ENCODE results near the gene HOXB5.

The HOXB5 gene

DNA sequence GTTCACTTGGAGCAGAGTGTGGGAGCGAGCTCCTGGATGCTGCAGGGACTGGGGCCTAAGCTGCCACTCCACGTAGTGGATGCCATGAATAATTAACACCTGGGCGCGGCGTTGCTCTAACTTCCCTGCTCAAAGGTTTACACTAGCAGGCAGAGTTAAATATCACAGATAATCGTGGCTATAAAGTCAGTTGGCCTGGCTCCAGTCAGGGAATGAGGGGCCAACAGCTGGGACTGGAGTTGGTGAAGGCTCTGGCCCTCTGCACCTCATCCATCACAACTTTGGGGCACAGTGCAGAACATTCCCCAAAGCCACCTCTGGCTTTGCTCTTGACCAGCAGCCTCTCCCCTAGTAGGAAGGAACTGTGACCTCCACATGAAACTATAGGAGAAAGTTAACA lies 26.4 kb downstream of the HOXB5 start:
- no peak for DNase-seq (ENCODE audit: low spot score)
- H3K27ac Mint-ChIP-seq = no peak overlapping the region

DNA sequence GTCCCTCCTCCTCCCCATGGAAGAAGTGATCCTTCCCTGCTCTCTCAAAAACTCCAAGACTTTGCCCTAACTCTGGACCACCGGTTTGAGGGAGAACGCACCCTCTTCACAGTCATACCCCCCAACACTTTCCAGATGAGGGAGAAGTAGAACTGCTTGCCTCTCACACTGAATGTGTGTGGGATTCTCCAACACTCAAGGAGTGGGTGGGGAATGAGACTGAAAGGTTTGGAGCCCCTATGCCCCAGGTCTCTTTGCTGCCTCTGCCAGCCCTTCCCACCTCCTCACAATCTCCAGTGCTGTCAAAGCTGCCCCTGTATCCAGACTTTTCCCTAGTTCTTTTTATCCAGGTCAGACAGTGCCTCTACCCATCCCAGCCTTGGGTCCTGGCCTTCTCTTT lies 26.9 kb downstream of the HOXB5 start:
- H3K27ac Mint-ChIP-seq = no peak overlapping the region
- DNase-seq (ENCODE audit: low spot score) = no peak
- peaks cover 10% of the 10 kb centered on the region for H3K4me1 Mint-ChIP-seq (ENCODE audit: low read depth)
- peaks cover 35% of the 10 kb centered on the region for H3K27me3 Mint-ChIP-seq (ENCODE audit: low read depth)
- H3K36me3 Mint-ChIP-seq (ENCODE audit: low read depth) = peaks cover 9% of the 10 kb centered on the region
- H3K9me3 Mint-ChIP-seq = no peaks in the 10 kb centered on the region
- H3K4me3 Mint-ChIP-seq = no peak overlapping the region

More for the DNA sequence above, 26.4 kb downstream of the HOXB5 start:
- Mint-ChIP-seq H3K27me3 (ENCODE audit: low read depth) (peaks cover 35% of the 10 kb centered on the region), H3K4me1 (ENCODE audit: low read depth) (peaks cover 8% of the 10 kb centered on the region), H3K36me3 (ENCODE audit: low read depth) (peaks cover 10% of the 10 kb centered on the region), H3K9me3 (no peaks in the 10 kb centered on the region), H3K4me3 (no peak overlapping the region)

DNA sequence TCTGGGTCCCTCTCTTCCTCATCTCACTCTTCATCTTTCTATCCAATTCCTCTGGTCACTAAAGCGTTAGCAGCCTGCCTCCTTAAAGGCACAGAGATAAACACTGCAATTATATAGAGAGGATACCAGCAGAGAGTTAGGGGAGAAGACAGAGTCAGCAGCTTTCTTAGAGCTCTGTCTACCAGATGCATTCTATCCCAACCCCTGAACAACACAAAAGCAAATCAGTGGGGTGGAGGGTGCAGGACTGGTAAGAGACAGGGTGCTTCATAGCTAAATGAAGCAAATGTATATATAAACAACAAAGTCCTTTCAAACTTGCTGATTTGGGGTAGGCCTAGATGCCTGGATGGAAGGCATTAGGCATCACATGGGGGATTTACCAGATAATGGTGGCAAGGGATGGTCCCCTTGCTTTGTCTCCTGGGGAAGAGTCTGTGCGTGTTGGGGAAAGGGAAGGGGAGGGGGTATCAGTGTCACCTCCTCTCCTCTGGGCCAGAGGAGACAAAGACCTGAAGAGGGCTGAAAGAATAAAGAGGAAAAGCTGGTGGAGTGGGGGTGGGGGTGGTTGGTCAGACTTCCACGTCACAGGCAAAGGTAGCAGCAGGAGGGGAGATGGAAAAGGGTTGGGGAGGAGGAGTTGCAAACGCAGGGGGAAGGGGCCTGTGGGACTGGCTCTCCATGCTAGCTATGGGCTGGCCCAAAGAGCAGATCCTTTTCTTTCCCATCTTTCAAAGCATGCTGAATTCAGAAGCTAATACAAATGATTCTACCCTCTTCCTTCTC lies 27.5 kb downstream of the HOXB5 start:
- peaks cover 13% of the 10 kb centered on the region for H3K4me1 Mint-ChIP-seq (ENCODE audit: low read depth)
- H3K9me3 Mint-ChIP-seq = no peaks in the 10 kb centered on the region
- no peak overlapping the region for H3K27ac Mint-ChIP-seq
- no peak for DNase-seq (ENCODE audit: low spot score)
- peaks cover 8% of the 10 kb centered on the region for H3K36me3 Mint-ChIP-seq (ENCODE audit: low read depth)
- no peak overlapping the region for H3K4me3 Mint-ChIP-seq
- peaks cover 36% of the 10 kb centered on the region for H3K27me3 Mint-ChIP-seq (ENCODE audit: low read depth)

DNA sequence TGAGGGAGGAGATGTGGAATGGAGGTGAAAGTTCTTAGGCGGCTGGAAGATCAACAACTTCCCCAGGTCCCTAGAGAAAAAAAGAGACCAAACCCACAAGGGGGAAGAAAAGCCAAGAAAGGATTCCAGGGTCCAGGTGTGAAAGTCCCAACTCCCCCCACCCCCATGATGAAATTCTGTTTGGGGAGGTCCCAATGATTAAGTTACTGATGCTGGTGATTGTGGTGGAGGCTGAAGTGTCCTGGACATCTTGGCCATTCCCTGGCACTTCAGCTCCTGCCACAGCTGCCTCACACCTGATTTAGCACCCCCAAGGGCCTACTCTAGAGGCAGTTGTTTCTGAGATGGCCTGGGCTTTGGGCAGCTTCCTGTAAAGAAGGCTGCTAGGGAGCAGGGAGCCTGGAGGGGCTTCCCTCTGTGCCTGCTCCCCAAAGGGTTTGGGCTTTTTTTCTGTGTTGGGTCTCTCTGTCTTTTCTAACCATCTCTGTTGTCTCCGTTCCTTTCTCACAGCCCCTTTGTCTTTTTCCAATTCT lies 28.5 kb downstream of the HOXB5 start:
- Mint-ChIP-seq H3K9me3 (no peaks in the 10 kb centered on the region), H3K27ac (no peak overlapping the region), H3K4me3 (no peak overlapping the region), H3K27me3 (ENCODE audit: low read depth) (peaks cover 33% of the 10 kb centered on the region), H3K4me1 (ENCODE audit: low read depth) (peaks cover 16% of the 10 kb centered on the region), H3K36me3 (ENCODE audit: low read depth) (peaks cover 8% of the 10 kb centered on the region)
- DNase-seq (ENCODE audit: low spot score) = no peak

DNA sequence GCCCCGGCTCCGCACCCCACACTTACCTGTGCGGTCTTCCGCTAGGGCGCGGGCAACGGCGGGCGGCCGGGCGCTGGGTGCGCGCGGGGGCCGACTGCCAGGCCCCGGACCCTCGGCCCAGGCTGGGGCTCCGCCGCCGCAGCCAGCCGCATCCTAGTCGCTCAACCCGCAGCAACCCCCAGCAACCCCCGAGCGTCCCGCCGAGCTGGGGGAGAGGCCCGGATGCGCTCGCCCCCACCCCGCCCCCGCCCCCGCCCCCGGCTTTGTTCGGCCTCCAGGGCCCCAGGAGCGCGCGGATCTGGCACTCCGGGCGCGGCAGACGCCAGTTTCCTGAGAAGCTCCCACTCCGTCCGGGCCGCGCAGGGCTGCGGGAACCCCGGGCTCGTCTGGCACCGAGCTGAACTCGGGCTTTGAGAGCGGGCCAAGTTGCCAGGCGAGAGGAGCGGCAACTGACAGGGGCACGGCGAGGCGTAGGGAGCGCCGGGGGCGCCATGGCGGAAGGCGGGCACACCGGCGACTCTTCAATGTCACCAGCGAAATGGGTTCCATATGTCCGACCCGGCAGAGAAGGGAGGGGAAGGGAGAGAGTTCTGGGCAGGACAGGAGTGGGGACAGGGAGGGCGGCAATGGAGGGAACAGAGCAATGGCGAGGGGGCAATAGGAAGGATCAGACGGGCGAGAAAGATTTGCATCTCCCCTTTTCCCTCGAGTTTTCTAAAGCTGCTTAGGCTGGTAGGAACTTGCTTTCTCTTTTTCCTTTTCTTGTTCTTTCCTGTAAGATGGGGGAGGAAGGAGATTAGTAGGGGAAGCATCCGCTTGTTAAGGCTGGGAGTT lies 29.2 kb downstream of the HOXB5 start:
- no peak for DNase-seq (ENCODE audit: low spot score)
- Mint-ChIP-seq H3K36me3 (ENCODE audit: low read depth) (peaks cover 8% of the 10 kb centered on the region), H3K4me3 (no peak overlapping the region), H3K4me1 (ENCODE audit: low read depth) (peaks cover 16% of the 10 kb centered on the region), H3K27ac (no peak overlapping the region), H3K27me3 (ENCODE audit: low read depth) (peaks cover 31% of the 10 kb centered on the region), H3K9me3 (no peaks in the 10 kb centered on the region)

DNA sequence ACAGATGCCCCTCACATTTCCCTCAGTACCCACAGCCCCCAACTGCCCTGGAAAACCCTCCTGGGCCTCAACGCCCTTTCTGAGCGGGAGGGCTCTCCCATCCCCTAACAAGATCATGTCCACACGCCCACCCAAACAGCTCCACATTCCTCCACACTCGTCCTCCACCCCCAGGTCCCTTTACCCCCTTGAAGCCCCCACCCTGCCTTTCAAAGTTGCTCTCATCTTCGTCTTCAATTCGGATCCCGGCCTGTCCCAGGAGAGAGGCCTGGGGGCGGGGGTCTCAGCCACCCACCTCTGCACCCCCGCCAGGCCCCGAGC lies 29.8 kb downstream of the HOXB5 start:
- DNase-seq (ENCODE audit: low spot score) = no peak
- Mint-ChIP-seq H3K36me3 (ENCODE audit: low read depth) (peaks cover 8% of the 10 kb centered on the region), H3K4me3 (no peak overlapping the region), H3K27ac (no peak overlapping the region), H3K9me3 (no peaks in the 10 kb centered on the region), H3K27me3 (ENCODE audit: low read depth) (peaks cover 26% of the 10 kb centered on the region), H3K4me1 (ENCODE audit: low read depth) (peaks cover 14% of the 10 kb centered on the region)

DNA sequence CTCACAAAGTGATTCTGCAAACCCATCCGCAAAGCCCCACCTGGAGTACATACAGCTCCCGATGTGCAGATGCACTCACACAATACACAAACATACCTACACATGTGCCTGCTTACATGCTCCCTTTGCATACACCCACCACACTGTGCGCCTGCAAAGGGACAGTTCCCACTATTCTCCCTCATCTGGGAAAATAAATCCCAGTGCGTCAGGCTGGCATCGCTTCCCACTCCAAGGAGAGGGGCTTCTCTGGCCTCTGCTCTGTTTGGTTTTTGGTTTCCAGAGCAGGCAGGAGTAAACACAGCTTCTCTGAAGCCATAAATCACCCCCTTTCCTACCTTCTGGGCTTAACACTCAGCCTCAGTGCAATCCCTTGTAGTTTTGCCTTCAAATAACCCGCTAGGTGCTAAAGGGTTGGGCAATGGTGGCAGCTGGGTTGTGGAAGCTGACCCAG lies 30.2 kb downstream of the HOXB5 start:
- Mint-ChIP-seq H3K9me3 (no peaks in the 10 kb centered on the region), H3K4me3 (no peak overlapping the region), H3K4me1 (ENCODE audit: low read depth) (peaks cover 11% of the 10 kb centered on the region), H3K27ac (no peak overlapping the region), H3K36me3 (ENCODE audit: low read depth) (peaks cover 7% of the 10 kb centered on the region), H3K27me3 (ENCODE audit: low read depth) (peaks cover 25% of the 10 kb centered on the region)
- DNase-seq (ENCODE audit: low spot score) = no peak

DNA sequence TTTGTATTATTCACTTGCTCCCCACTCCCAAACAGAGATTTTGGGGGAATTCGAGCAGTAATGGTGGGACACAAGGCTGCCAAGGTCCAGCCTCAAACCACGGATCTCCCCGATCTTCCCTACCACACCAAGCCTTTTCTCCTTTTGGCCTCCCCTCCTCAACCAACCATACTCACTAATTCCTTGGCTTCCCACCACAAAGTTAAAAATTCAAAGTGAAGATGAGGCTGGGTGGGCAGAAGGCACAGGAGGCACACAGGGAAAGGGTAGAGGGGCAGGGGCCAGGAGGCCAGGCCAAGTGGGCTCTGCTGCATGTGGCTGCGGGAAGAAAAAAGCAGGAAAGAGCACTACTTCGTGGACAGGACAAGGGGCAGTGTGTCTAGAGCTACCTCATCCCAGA lies 30.6 kb downstream of the HOXB5 start:
- no peaks in the 10 kb centered on the region for H3K9me3 Mint-ChIP-seq
- peaks cover 11% of the 10 kb centered on the region for H3K4me1 Mint-ChIP-seq (ENCODE audit: low read depth)
- no peak for DNase-seq (ENCODE audit: low spot score)
- peaks cover 5% of the 10 kb centered on the region for H3K36me3 Mint-ChIP-seq (ENCODE audit: low read depth)
- no peak overlapping the region for H3K27ac Mint-ChIP-seq
- no peak overlapping the region for H3K4me3 Mint-ChIP-seq
- peaks cover 23% of the 10 kb centered on the region for H3K27me3 Mint-ChIP-seq (ENCODE audit: low read depth)

DNA sequence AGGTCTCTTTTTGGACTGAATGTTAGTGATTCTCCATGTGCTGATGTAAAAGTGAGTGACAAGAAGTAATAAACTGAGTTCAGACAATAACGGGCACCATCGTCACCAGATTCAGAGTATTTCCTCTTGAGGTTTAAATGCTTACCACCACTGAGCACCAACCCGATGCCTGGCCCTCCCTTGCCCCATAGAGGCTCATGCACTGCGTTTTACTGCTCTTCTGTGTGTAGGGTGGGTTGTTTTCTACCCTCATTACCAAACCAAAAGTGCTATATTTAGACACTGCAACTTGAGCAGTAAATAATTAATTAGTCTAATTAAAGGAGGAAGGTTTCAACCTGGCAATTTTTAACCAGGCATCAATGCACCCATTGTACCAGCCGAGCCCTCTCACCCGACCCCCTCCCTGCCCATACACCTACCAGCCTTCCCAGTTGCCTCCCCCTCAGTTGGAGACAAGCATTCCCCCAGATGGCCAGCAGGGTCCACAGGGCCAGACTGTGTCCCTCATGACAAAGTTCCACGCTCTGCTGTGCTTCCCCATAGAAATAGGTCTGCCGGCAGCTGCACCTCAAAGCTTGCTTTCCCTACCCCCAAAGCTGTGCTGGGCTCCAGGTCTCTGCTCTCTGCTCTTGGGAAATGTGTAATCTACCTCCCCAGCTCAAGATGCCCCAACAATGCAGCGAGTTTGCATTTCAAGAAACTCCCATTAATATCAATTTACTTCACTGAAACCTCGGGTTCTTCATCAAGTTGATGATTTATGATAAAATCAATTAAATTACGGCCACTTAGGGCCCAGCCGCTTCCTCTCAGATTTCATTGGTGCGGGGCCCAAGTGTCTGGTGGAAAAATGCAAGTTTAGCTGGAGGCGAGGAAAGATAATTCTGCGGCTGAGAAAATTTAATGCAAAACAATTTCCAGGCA lies 31.4 kb downstream of the HOXB5 start:
- no peak overlapping the region for H3K4me3 Mint-ChIP-seq
- no peak overlapping the region for H3K27ac Mint-ChIP-seq

DNA sequence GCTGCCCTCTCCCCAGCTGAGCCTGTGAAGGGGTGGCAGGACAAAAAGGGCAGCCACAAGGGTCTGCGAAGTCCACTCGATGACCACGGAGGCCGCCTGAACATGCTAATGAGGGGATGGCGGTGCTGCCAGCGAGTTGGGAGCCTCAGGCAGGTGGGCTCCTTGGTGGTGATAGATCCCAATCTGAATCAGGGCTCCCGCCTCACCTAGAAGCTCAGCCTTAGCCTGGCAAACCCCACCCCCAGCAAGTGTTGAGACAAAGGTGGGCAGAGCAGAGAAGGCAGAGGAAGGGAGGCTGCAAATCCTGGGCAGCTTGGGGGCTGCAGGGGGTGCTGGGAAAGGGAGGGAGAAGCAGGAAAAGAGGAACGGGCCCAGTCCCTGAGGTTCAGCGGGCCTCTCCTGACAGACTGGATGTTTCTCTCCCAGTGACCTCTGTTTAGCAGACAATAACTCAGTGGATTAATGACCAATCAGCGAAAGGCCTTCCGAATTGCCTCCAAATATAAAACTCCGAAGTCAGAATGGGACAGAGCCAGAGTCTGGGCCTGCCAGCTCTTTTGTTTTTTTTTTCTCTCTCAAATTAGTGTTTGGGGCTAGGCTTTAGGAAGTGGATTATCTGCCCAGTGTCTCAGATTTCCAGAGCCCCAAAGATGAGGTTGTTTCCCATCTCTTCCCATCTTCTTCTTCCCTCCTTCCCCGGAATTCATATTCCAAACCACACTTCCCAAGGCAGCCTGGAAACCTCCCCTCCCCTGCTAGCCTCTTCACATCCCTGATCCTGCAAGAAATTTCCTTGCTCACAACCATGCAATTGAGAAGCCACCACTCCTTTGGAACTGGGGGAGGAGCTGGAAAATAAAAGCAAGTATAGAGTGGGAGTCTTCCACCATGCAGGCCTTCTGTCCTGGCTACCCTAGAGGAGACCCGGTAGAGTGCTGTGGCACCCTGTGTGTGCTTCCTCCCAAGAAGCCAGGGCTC lies 33.5 kb downstream of the HOXB5 start:
- no peak overlapping the region for H3K4me3 Mint-ChIP-seq
- H3K36me3 Mint-ChIP-seq (ENCODE audit: low read depth) = peaks cover 7% of the 10 kb centered on the region
- H3K4me1 Mint-ChIP-seq (ENCODE audit: low read depth) = peaks cover 18% of the 10 kb centered on the region
- no peak overlapping the region for H3K27ac Mint-ChIP-seq
- peaks cover 40% of the 10 kb centered on the region for H3K27me3 Mint-ChIP-seq (ENCODE audit: low read depth)
- no peaks in the 10 kb centered on the region for H3K9me3 Mint-ChIP-seq
- no peak for DNase-seq (ENCODE audit: low spot score)

More for the DNA sequence above, 31.4 kb downstream of the HOXB5 start:
- peaks cover 25% of the 10 kb centered on the region for H3K27me3 Mint-ChIP-seq (ENCODE audit: low read depth)
- peaks cover 11% of the 10 kb centered on the region for H3K4me1 Mint-ChIP-seq (ENCODE audit: low read depth)
- peaks cover 5% of the 10 kb centered on the region for H3K36me3 Mint-ChIP-seq (ENCODE audit: low read depth)
- no peak for DNase-seq (ENCODE audit: low spot score)
- H3K9me3 Mint-ChIP-seq = no peaks in the 10 kb centered on the region

DNA sequence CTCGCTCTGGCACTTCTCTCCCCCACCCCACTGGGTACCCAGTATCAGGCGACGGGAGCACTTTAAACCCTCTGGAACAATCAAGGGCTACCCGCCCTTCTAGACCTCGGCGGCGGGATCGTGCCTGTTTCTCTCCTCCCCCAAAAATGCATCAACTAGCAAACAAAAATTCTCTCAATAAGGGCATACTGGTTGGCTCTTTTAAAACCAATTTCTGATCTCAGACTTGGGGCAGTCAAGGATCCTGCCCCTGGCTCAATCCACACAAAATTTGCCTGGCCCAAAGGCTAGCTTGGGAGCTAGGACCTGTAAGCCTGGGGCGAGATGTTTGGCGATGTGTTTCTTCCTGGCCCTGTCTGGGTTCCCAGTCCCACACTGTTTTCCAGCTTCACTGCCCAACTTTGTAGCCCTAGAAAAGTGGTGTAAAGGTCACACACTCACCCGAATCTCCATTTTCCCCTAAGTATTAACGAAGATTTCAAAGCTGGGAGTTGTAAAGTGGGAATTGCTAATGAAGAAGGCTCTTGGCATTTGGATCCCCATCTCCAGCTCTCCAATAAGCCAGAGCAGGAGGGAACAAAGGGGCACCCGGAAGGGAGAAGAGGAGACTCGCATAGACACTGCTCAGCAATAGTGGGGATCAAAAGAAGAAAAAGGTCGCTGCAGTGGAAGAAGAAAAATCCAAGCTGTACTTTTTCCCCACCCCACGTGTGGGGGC lies 34.3 kb downstream of the HOXB5 start:
- Mint-ChIP-seq H3K9me3 (no peaks in the 10 kb centered on the region), H3K4me3 (no peak overlapping the region), H3K36me3 (ENCODE audit: low read depth) (peaks cover 4% of the 10 kb centered on the region), H3K27me3 (ENCODE audit: low read depth) (peaks cover 41% of the 10 kb centered on the region), H3K27ac (no peak overlapping the region), H3K4me1 (ENCODE audit: low read depth) (peaks cover 20% of the 10 kb centered on the region)
- DNase-seq (ENCODE audit: low spot score) = no peak

DNA sequence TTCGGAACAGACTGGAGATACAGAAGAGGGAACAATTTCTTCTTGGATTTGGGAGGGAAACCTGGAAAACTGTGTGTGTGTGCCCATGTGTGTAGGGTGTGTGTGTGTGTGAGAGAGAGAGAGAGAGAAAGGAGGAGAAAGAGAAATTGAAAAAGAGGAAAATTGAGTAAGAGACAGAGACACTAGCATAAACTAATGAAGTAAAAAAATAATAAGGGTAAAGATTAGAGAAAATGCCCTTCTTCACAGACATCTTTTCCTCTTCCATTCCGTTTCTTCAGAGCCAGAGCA lies 34.8 kb downstream of the HOXB5 start:
- Mint-ChIP-seq H3K27ac (no peak overlapping the region), H3K9me3 (no peaks in the 10 kb centered on the region), H3K4me1 (ENCODE audit: low read depth) (peaks cover 20% of the 10 kb centered on the region), H3K4me3 (no peak overlapping the region), H3K36me3 (ENCODE audit: low read depth) (peaks cover 4% of the 10 kb centered on the region), H3K27me3 (ENCODE audit: low read depth) (peaks cover 41% of the 10 kb centered on the region)
- DNase-seq (ENCODE audit: low spot score) = no peak

All from T-helper 2 cell treated with Interferon-gamma antibody and Interleukin-4, amounts not matched to agents 5 μg/mL and 100 μg/mL, for 36 hours (primary cell).